GM19467 (cell line): ENCODE results near the gene MAPK1IP1L.
"Not testable (repeated sequence)": the region's sequence is repeated elsewhere in the genome, so short reads cannot be mapped to it uniquely, and the experiment has no call there.

ENCODE experiments used
- ATAC-seq: cut with Tn5 transposase; IDR thresholded peaks from one replicate; pipeline ENCODE4 v1.9.1; 2021; ENCODE audit warnings: mild to moderate bottlenecking, moderate library complexity; ENCODE audit not compliant: unreplicated experiment

Gene MAPK1IP1L

GRCh38 chr14:55053500-55053899, 2.1 kb downstream of the MAPK1IP1L start:
- no peak for ATAC-seq

DNA sequence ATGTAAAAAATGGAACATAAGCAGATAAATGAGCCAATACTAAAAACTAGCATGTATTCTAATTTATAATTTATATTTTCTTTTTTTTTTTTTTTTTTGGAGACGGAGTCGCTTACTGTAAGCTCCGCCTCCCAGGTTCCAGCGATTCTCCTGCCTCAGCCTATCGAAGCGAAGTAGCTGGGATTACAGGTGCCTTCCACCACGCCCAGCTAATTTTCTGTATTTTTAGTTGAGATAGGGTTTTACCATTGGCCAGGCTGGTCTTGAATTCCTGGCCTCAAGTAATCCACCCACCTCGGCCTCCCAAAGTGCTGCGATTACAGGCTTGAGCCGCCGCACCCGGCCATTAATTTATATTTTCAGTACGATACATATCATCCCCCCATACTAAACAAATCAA, 2.7 kb downstream of the MAPK1IP1L start:
- no peak for ATAC-seq

GRCh38 chr14:55057919-55058318, 6.5 kb downstream of the MAPK1IP1L start:
- no peak for ATAC-seq

- ATAC-seq, result no peak
Observed at GRCh38 chr14:55059333-55059732, 7.9 kb downstream of the MAPK1IP1L start.

DNA sequence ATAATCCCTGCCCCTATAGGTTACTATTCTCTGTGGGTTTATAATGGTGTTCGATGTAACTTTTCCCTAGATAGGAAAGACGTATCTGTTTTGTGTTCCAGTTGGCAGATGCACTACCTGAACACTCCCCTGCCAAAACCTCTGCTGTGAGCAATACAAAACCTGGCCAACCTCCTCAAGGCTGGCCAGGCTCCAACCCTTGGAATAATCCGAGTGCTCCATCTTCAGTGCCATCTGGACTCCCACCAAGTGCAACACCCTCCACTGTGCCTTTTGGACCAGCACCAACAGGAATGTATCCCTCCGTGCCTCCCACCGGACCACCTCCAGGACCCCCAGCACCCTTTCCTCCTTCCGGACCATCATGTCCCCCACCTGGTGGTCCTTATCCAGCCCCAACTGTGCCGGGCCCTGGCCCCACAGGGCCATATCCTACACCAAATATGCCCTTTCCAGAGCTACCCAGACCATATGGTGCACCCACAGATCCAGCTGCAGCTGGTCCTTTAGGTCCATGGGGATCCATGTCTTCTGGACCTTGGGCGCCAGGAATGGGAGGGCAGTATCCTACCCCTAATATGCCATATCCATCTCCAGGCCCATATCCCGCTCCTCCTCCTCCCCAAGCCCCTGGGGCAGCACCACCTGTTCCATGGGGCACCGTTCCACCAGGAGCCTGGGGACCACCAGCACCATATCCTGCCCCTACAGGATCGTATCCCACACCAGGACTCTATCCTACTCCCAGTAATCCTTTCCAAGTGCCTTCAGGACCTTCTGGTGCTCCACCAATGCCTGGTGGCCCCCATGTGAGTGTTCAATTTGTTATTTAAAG, 11.3 kb downstream of the MAPK1IP1L start:
- no peak for ATAC-seq

DNA sequence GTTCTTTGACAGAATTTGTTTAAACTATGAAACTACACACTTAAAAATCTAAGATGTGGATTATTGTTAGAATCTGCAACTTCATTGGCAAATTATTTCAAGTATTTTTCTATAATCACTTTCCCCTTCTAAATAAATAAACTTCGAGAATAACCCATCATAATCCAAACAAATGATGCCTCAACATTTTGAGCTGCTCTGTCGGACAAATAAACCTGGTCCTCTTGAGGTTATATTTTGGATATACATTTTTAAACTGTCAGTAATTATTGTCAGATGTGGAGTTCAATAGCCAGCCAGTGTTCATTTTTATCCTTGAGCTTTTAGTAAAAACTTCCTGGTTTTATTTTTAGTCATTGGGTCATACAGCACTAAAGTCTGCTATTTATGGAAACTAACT, 13.4 kb downstream of the MAPK1IP1L start:
- ATAC-seq, result not testable (repeated sequence)

GRCh38 chr14:55065411-55065810, 14.0 kb downstream of the MAPK1IP1L start:
- ATAC-seq, result no peak

DNA sequence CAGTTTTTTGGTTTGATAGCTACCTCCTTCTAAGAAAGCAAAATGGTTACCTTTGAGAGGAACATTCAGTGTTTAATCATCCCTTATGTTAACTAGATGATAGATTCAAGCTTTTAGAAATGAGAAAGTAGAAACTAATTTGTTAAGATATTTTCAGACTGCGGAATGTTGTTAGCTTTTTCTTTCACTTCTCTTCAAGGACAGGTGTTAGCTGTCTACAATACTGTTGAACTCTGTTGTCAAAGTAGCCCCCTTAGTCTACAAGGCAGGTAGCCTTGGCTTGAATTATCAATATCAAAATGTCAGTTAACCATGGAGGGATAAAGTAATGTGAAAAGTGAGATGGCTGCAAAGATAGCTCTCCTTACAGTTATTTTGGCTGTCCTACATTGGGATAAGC, 14.8 kb downstream of the MAPK1IP1L start:
- ATAC-seq, result no peak

DNA sequence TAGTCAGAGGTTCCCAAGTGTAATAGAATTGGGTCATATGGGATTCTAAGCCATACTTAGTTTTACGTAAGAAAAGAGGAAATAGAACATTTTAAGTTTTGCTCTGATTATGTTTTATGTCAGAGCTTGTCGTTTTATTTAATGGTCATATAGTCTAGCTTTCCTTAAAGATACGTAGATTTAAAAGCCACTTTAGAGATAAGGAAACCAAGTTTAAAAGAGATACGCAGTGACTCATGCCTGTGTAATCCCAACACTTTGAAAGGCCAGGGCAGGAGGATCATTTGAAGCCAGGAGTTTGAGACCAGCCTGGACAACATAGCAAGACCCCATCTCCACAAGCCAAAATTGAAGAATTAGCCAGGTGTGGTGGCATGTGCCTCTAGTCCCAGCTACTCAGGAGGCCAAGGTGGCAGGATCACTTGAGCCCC, 19.5 kb downstream of the MAPK1IP1L start:
- ATAC-seq, result no peak

DNA sequence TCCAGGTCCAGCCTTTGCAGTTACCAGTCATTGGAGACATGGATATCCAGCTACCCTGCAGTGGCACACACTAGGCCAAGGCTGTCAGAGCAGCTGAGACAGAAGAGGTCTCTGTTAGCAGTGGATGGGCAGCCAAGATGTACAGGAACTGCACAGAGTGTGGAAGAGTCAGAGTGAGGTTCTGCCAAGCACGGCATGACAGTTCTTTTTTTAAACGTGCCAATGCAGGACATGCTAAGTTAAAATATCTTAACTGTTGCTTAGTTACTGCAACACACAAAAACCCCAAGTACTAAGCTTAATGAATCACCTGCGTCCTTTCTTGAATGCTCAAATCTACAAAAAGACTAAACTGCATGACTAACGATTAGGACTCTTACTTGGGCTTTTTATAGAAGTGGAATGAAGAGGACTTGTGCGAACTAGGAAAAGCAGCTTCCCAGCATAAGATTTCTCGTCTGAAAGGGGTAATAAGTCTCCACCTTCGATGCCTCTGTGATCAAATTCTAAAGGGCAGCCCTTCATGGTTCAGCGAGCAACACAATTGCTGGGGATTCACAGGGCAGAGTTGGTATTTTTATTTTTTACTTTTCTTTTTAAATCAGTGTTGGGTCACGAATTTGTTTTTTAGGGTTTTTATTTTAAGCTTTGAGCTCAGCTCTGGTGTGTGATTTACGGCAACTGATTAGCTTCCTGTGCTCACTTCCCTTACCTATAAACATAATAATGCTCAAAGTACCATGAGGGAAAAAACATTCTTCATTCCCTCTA, 20.6 kb downstream of the MAPK1IP1L start:
- ATAC-seq, result peak; percentile 37

DNA sequence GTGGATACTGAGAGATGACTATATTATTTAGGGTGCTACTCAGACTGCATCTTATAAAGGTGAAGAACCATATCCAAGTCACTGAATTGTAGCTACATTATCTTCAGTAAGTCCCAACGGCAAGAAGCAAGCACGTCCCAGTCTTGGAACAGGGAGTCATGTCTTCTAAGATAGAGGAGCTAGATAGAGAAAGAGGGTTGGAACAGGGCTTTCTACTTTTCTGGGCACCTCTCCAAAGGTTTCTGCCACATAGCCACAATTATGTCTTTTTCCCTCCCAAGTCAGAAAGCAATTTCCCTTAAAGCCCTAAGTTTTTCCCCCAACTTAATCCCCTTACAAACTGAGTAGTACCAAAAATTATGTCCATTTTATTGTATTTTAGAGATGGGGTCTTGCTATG, 22.4 kb downstream of the MAPK1IP1L start:
- no peak for ATAC-seq

DNA sequence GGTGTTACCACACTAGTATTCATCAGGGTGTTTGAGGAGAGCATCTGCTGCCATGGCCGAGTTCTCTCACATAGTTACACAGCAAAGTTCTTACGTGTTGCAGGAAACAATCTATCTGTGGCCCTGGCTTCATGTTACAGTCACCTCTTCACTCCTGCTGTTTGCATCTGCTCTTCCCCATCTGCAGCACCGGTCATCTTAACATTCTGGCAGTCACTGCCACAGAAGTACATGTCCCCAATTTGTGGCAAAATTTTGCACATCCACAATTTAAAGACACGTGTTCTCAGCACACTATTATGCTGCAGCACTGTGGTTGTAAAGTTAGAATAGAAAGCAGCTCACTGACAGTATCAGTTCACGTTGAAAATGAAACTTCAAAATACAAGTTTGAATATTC, 23.2 kb downstream of the MAPK1IP1L start:
- peak; percentile 47 for ATAC-seq

GRCh38 chr14:55075628-55076175, 24.3 kb downstream of the MAPK1IP1L start:
- ATAC-seq, result no peak

GRCh38 chr14:55077170-55078151, 26.0 kb downstream of the MAPK1IP1L start:
- ATAC-seq, result no peak

- not testable (repeated sequence) for ATAC-seq
Observed at GRCh38 chr14:55079961-55080360, 28.5 kb downstream of the MAPK1IP1L start.

DNA sequence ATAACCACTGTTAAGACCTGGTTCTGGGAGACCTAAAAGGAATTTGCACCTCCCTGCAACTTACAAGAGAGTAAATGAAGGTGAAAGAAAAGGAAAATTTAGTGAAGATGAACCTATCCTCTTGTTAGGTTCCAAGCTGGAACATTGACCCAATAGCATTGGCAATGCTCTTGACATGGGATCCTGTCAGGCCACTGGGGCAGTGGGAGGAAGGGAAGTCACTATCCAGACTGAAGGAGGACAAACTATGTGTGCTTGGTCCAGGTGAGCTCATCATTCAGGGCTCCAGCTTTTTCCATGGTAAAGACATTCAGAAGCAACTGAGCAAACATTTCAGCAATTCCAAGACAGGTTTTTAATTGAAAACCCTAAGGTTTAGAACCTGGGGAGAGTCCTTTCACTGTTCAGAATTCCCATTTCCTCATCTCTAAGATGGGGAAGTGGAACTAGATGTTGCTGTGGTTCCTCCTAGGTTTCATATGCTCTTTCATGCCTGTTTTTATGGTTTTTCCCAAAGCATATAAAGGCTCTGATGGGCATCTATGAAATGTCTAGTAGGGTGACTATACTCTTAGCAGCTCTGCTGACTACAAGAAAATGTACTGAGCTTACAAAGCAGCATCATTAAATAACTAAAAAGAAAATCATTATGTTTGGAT, 33.1 kb downstream of the MAPK1IP1L start:
- ATAC-seq, result no peak

- ATAC-seq, result no peak
Observed at GRCh38 chr14:55085060-55085660, 33.7 kb downstream of the MAPK1IP1L start.

GRCh38 chr14:55086938-55087337, 35.5 kb downstream of the MAPK1IP1L start:
- ATAC-seq, result no peak

DNA sequence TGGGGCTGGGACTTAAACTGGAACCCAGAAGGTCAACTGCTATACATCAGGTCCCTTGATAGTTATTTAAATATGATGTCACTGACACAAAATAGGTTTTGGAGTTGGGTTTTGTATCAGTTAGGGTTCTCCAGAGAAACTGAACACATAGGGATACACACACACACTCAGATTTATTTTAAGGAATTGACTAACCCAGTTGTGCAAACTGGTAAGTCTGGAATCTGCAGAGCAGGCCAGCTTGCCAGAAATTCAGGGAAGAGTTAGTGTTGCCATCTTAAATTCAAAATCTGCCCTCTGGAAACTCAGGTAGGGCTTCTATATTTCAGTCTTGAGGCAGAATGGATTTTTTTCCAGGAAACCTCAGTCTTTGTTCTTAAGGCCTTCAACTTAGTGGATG, 36.9 kb downstream of the MAPK1IP1L start:
- ATAC-seq, result no peak

DNA sequence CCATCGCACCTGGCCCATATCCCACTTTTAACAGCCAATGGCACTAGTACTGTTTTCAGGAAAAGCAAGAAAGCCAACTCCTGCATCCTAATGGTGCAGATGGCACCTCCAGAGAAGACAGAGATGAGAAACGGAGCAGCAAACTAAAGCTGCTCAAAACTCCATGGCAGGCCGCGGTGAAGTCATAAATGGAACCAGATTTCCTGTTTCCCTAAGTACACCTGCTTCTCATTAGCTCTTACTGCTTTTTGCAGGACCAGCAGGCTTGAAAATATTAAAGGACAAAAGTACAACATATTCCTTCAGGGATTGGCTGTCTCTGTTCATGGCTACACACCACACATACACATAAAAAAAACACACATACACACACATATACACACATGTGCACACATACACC, 40.9 kb downstream of the MAPK1IP1L start:
- ATAC-seq, result no peak
